Measurements from ENCODE around the gene IL6ST.

- TF ChIP-seq CTCF (IDR thresholded peaks at IDR 0.05) = no peak
- TF ChIP-seq POLR2A (IDR thresholded peaks at IDR 0.05) = no peak
- no peak for TF ChIP-seq EP300 (IDR thresholded peaks at IDR 0.05; ENCODE audit: low read depth)
- no peak for TF ChIP-seq POLR2AphosphoS5 (IDR thresholded peaks at IDR 0.05)
Measured at GRCh38 chr5:56025151-56025885, 30.6 kb upstream of the IL6ST start.

All from transverse colon (tissue), 4 donors.